HG02571 (cell line): Measurements from ENCODE around the gene PREB.

Source experiments
- ATAC-seq: cut with Tn5 transposase; IDR thresholded peaks from one replicate; pipeline ENCODE4 v1.9.1; 2021; ENCODE audit warnings: mild to moderate bottlenecking, moderate library complexity; ENCODE audit not compliant: unreplicated experiment

The PREB gene

GRCh38 chr2:27083410-27084296 is 50.8 kb downstream of the PREB start:
- ATAC-seq: no peak

GRCh38 chr2:27082773-27083409 is 51.5 kb downstream of the PREB start:
- no peak for ATAC-seq

- no peak for ATAC-seq
Measured at GRCh38 chr2:27081984-27082772, 52.3 kb downstream of the PREB start.
